ENCODE measurements around the gene NUP205. TPM values are rescaled to one million over a fixed set of nuclear protein-coding genes. Genes with fewer than 3 reads are reported as not detected.

Gene NUP205
- total RNA-seq, 1 experiment from 2014 or later, result 171 TPM

DNA sequence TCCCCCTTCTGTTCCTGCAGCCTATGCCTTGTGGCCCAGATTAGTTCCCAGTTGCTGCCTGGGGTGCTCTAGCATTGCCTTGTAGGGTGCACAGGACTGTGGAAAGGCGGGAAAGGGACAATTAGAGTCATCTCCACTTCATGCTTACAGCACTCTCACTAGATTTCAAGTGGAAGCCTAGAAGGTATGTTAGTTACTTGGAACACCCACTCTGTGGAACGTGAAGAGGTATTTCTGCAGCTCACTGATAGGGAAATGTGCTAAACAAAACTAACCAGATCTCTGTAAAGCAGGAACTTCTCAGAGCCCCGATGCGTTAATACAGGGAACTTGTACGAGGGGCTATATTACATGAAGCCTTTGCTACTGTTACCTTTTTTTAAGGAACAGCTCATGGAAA, 124.0 kb downstream of the NUP205 start:
- ChIA-PET POLR2A (interaction anchor here (1.4 kb wide), 1 partner anchor 19 kb away, joined by 3 read pairs; the partner anchor contains the start of gene STMP1), CTCF (interaction anchor here (1.2 to 2.8 kb wide), 6 partner anchors 8 to 91 kb away, joined by 5 to 23 read pairs (median 9); partner anchors contain the start of gene SLC13A4)
- H3K4me1 Mint-ChIP-seq, result peaks cover 13% of the 10 kb centered on the region
- TF ChIP-seq NFATC4 (CRISPR knock-in tag; IDR thresholded peaks at IDR 0.05) (no peak), IRF1 (CRISPR knock-in tag; IDR thresholded peaks at IDR 0.05) (no peak), ATF1 (CRISPR knock-in tag; IDR thresholded peaks at IDR 0.05) (no peak), HMGXB4 (CRISPR knock-in tag; IDR thresholded peaks at IDR 0.05) (no peak), ELF4 (CRISPR knock-in tag; IDR thresholded peaks at IDR 0.05; ENCODE audit: low read depth) (no peak), ARID4B (CRISPR knock-in tag; IDR thresholded peaks at IDR 0.05; ENCODE audit: borderline replicate concordance) (no peak), NR3C1 (CRISPR knock-in tag; conservative IDR thresholded peaks at IDR 0.05; ENCODE audit: low read depth) (no peak), ZNF281 (CRISPR knock-in tag; IDR thresholded peaks at IDR 0.05) (no peak), NFE2L1 (CRISPR knock-in tag; IDR thresholded peaks at IDR 0.05) (no peak)
- TF ChIP-seq, protein P1, sequence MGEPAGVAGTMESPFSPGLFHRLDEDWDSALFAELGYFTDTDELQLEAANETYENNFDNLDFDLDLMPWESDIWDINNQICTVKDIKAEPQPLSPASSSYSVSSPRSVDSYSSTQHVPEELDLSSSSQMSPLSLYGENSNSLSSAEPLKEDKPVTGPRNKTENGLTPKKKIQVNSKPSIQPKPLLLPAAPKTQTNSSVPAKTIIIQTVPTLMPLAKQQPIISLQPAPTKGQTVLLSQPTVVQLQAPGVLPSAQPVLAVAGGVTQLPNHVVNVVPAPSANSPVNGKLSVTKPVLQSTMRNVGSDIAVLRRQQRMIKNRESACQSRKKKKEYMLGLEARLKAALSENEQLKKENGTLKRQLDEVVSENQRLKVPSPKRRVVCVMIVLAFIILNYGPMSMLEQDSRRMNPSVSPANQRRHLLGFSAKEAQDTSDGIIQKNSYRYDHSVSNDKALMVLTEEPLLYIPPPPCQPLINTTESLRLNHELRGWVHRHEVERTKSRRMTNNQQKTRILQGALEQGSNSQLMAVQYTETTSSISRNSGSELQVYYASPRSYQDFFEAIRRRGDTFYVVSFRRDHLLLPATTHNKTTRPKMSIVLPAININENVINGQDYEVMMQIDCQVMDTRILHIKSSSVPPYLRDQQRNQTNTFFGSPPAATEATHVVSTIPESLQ (CRISPR knock-in tag; IDR thresholded peaks at IDR 0.05), result no peak
- TF ChIP-seq, protein P2, sequence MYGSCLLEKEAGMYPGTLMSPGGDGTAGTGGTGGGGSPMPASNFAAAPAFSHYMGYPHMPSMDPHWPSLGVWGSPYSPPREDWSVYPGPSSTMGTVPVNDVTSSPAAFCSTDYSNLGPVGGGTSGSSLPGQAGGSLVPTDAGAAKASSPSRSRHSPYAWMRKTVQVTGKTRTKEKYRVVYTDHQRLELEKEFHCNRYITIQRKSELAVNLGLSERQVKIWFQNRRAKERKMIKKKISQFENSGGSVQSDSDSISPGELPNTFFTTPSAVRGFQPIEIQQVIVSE (CRISPR knock-in tag; IDR thresholded peaks at IDR 0.05; ENCODE audit: borderline replicate concordance), result no peak
- TF ChIP-seq, protein P3, sequence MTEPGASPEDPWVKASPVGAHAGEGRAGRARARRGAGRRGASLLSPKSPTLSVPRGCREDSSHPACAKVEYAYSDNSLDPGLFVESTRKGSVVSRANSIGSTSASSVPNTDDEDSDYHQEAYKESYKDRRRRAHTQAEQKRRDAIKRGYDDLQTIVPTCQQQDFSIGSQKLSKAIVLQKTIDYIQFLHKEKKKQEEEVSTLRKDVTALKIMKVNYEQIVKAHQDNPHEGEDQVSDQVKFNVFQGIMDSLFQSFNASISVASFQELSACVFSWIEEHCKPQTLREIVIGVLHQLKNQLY (CRISPR knock-in tag; IDR thresholded peaks at IDR 0.05), result no peak
- TF ChIP-seq, protein P4, sequence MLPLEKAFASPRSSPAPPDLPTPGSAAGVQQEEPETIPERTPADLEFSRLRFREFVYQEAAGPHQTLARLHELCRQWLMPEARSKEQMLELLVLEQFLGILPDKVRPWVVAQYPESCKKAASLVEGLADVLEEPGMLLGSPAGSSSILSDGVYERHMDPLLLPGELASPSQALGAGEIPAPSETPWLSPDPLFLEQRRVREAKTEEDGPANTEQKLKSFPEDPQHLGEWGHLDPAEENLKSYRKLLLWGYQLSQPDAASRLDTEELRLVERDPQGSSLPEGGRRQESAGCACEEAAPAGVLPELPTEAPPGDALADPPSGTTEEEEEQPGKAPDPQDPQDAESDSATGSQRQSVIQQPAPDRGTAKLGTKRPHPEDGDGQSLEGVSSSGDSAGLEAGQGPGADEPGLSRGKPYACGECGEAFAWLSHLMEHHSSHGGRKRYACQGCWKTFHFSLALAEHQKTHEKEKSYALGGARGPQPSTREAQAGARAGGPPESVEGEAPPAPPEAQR (CRISPR knock-in tag; IDR thresholded peaks at IDR 0.05), result no peak
- TF ChIP-seq, protein P5, sequence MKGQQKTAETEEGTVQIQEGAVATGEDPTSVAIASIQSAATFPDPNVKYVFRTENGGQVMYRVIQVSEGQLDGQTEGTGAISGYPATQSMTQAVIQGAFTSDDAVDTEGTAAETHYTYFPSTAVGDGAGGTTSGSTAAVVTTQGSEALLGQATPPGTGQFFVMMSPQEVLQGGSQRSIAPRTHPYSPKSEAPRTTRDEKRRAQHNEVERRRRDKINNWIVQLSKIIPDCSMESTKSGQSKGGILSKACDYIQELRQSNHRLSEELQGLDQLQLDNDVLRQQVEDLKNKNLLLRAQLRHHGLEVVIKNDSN (CRISPR knock-in tag; IDR thresholded peaks at IDR 0.05), result no peak
- no peak overlapping the region for H3K27ac Mint-ChIP-seq
- no peak overlapping the region for H3K4me3 Mint-ChIP-seq
- no peaks in the 10 kb centered on the region for H3K27me3 Mint-ChIP-seq (ENCODE audit: low read depth)
- DNase-seq (ENCODE audit: low spot score) (no peak), ATAC-seq (no peak)
- no peaks in the 10 kb centered on the region for H3K9me3 Mint-ChIP-seq
- no peaks in the 10 kb centered on the region; the same call in none of the 2 replicates for H3K36me3 Mint-ChIP-seq

Measured in WTC11 (cell line).